BJ (cell line): ENCODE data around the gene PRKG1. TPM values are rescaled to one million over a fixed set of nuclear protein-coding genes. Genes with fewer than 3 reads are reported as not detected.
A peak's percentile ranks its signal among the peaks of the same experiment; 100 is the strongest.

Experiments
- CTCF ChIA-PET: fragments of 350-600 bp; formaldehyde crosslinking; extraction: SDS; loops from one replicate; lab custom pipeline; 2021; ENCODE audit warnings: antibody characterized with exemption, inconsistent platforms; lab: Yijun Ruan, JAX
- POLR2A ChIA-PET: fragments of 300-600 bp; sonication (Branson Sonifier 250); formaldehyde crosslinking; extraction: SDS; loops from one replicate; lab custom pipeline; 2021; ENCODE audit warnings: antibody characterized with exemption; lab: Charles Lee
- DNase-seq: peaks from one replicate; pipeline ENCODE4 v3.0.0-alpha.2; 2011; ENCODE audit warnings: low read depth
- H3K27me3 ChIP-seq: 2 replicates; pipeline ENCODE4 v1.6.0; 2011; ENCODE audit warnings: low read length; ENCODE audit not compliant: control insufficient read depth, insufficient read depth
- H3K36me3 ChIP-seq: 2 replicates; pipeline ENCODE4 v1.5.1; 2011; ENCODE audit warnings: low read length; ENCODE audit not compliant: control insufficient read depth, insufficient read depth
- H3K4me3 ChIP-seq: 2 replicates; pipeline ENCODE4 v1.5.1; 2011; ENCODE audit warnings: low read depth, mild to moderate bottlenecking, control low read depth, low read length
- polyA plus RNA-seq: library from polyadenylated mRNA; depleted of rRNA; stranded (reverse); fragments of >200 nt; gene quantifications from 2 replicates; pipeline ENCODE4 v1.2.3, GENCODE V29; 2011
- TF ChIP-seq, protein P1 (sequence below): IDR thresholded peaks from 2 replicates; pipeline ENCODE4 v1.5.1; 2011; ENCODE audit warnings: low read depth, mild to moderate bottlenecking, control low read depth, inconsistent platforms, low read length, moderate library complexity; ENCODE audit not compliant: insufficient read depth

Gene PRKG1
- polyA plus RNA-seq, 1 experiment, result 9.7 TPM

GRCh38 chr10:52308251-52309031 is 1234.2 kb downstream of the PRKG1 start:
- no peaks in the 10 kb centered on the region for H3K27me3 ChIP-seq
- peak overlapping the region; percentile 28 for H3K4me3 ChIP-seq
- no peaks in the 10 kb centered on the region for H3K36me3 ChIP-seq
- TF ChIP-seq, protein P1, sequence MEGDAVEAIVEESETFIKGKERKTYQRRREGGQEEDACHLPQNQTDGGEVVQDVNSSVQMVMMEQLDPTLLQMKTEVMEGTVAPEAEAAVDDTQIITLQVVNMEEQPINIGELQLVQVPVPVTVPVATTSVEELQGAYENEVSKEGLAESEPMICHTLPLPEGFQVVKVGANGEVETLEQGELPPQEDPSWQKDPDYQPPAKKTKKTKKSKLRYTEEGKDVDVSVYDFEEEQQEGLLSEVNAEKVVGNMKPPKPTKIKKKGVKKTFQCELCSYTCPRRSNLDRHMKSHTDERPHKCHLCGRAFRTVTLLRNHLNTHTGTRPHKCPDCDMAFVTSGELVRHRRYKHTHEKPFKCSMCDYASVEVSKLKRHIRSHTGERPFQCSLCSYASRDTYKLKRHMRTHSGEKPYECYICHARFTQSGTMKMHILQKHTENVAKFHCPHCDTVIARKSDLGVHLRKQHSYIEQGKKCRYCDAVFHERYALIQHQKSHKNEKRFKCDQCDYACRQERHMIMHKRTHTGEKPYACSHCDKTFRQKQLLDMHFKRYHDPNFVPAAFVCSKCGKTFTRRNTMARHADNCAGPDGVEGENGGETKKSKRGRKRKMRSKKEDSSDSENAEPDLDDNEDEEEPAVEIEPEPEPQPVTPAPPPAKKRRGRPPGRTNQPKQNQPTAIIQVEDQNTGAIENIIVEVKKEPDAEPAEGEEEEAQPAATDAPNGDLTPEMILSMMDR, result peak; percentile 68
- ChIA-PET CTCF (interaction anchor here (0.7 to 6.1 kb wide), 39 partner anchors 9 to 1336 kb away, joined by 3 to 77 read pairs (median 4); no protein-coding TSS in a partner anchor), POLR2A (no interaction called here)
- no peak for DNase-seq

DNA sequence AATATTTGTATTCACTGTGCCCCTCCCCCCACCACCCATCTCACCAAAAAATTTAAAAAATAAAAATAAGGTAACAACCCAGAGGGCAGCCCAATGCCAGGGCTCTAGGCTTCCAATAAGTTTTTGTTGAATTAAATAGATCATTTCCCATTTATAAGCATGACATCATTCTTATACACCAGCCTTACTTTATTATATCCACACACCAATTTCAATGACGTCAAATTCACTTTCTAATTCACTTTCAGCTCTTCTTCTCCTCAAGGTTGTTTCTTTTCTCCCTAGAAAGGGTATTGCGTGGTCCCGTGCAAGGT is 1238.6 kb downstream of the PRKG1 start:
- H3K27me3 ChIP-seq, result no peaks in the 10 kb centered on the region
- H3K4me3 ChIP-seq, result peak overlapping the region; percentile 97
- no peak for DNase-seq
- peaks cover 6% of the 10 kb centered on the region for H3K36me3 ChIP-seq
- TF ChIP-seq, protein P1, result no peak
- ChIA-PET CTCF (interaction anchor here (1.3 to 4.5 kb wide), 5 partner anchors 26 to 428 kb away, joined by 3 to 76 read pairs (median 5); no protein-coding TSS in a partner anchor), POLR2A (interaction anchor here (0.7 to 1.1 kb wide), 2 partner anchors 153 to 174 kb away, joined by 4 to 5 read pairs; no protein-coding TSS in a partner anchor)

DNA sequence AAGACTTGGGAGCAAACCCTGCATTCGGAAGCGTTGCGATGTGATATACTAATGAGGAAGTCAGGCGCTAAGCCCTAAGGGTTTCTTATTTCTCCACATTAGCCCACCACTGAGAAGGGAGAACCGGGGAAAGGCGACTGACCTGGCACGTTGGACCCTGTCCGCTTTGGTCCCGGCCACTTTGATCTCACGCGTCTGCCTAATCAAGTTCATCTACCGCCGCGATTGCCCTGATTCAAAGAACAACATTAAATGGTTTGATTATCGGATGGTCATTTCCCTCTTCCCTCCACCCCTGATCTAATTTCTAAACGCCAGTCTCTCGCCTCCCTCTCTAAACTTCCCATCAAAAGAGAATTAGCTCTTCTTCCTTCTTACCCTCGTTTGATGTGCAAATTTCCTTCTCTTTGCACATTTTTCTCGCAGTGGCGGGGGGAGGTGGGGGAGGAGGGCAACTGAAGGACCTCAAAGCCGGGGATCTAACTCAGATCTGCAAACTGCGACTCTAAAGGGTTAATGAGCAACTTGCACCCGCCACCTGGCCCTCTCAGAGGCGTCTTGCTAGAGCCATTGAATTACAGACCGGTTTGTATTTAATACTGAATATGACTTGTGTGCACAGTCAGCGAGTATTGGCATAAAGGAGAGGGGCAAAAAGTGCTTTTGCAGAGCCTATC is 1239.1 kb downstream of the PRKG1 start:
- H3K4me3 ChIP-seq, result peak overlapping the region; percentile 97
- DNase-seq, result no peak
- H3K36me3 ChIP-seq, result peaks cover 6% of the 10 kb centered on the region
- no peaks in the 10 kb centered on the region for H3K27me3 ChIP-seq
- TF ChIP-seq, protein P1, result no peak
- ChIA-PET POLR2A (interaction anchor here (0.6 to 2.6 kb wide), 11 partner anchors 137 to 1987 kb away, joined by 3 to 20 read pairs (median 5); no protein-coding TSS in a partner anchor), CTCF (interaction anchor here (0.6 to 4.5 kb wide), 12 partner anchors 15 to 428 kb away, joined by 3 to 76 read pairs (median 5); no protein-coding TSS in a partner anchor)

GRCh38 chr10:52313933-52314821 is 1239.9 kb downstream of the PRKG1 start, which contains the start of gene DKK1:
TSS of gene DKK1 (plus strand) at chr10:52314281. CDS start at chr10:52314435, 154 bp downstream.
- Histone ChIP-seq H3K4me3 (peak within 1 kb of the TSS; percentile 97), H3K27me3 (no peaks in the 10 kb centered on the region), H3K36me3 (peaks cover 6% of the 10 kb centered on the region)
- DNase-seq, result peak; percentile 44
- CTCF ChIA-PET, result interaction anchor here (0.6 to 4.5 kb wide), 14 partner anchors 14 to 258 kb away, joined by 3 to 76 read pairs (median 5); no protein-coding TSS in a partner anchor
- POLR2A ChIA-PET, result interaction anchor here (0.6 to 2.6 kb wide), 10 partner anchors 136 to 1988 kb away, joined by 3 to 20 read pairs (median 6); no protein-coding TSS in a partner anchor
- TF ChIP-seq, protein P1, result peak; percentile 90
